AG10803 (cell line): ENCODE measurements around the gene EPS8L2.

Experiments
- DNase-seq: peaks from one replicate; pipeline ENCODE4 v3.0.0; 2010; ENCODE audit warnings: low read depth
- H3K4me3 ChIP-seq: 2 replicates; pipeline ENCODE4 v1.5.1; 2011; ENCODE audit warnings: mild to moderate bottlenecking, low read length, control low read depth
- TF ChIP-seq, protein P1 (sequence below): conservative IDR thresholded peaks from 2 replicates; pipeline ENCODE4 v1.5.1; 2011; ENCODE audit warnings: mild to moderate bottlenecking, low read length, control low read depth, inconsistent platforms

Gene EPS8L2

GRCh38 chr11:722346-722811 lies 16.3 kb downstream of the EPS8L2 start:
- TF ChIP-seq, protein P1, sequence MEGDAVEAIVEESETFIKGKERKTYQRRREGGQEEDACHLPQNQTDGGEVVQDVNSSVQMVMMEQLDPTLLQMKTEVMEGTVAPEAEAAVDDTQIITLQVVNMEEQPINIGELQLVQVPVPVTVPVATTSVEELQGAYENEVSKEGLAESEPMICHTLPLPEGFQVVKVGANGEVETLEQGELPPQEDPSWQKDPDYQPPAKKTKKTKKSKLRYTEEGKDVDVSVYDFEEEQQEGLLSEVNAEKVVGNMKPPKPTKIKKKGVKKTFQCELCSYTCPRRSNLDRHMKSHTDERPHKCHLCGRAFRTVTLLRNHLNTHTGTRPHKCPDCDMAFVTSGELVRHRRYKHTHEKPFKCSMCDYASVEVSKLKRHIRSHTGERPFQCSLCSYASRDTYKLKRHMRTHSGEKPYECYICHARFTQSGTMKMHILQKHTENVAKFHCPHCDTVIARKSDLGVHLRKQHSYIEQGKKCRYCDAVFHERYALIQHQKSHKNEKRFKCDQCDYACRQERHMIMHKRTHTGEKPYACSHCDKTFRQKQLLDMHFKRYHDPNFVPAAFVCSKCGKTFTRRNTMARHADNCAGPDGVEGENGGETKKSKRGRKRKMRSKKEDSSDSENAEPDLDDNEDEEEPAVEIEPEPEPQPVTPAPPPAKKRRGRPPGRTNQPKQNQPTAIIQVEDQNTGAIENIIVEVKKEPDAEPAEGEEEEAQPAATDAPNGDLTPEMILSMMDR, result no peak
- no peak for DNase-seq
- no peak overlapping the region for H3K4me3 ChIP-seq

GRCh38 chr11:723120-723883 lies 17.3 kb downstream of the EPS8L2 start:
- H3K4me3 ChIP-seq, result no peak overlapping the region
- DNase-seq, result peak; percentile 61
- TF ChIP-seq, protein P1, result peak; percentile 63

GRCh38 chr11:724049-724777 lies 18.2 kb downstream of the EPS8L2 start:
- DNase-seq, result no peak
- TF ChIP-seq, protein P1, result no peak
- H3K4me3 ChIP-seq, result no peak overlapping the region

DNA sequence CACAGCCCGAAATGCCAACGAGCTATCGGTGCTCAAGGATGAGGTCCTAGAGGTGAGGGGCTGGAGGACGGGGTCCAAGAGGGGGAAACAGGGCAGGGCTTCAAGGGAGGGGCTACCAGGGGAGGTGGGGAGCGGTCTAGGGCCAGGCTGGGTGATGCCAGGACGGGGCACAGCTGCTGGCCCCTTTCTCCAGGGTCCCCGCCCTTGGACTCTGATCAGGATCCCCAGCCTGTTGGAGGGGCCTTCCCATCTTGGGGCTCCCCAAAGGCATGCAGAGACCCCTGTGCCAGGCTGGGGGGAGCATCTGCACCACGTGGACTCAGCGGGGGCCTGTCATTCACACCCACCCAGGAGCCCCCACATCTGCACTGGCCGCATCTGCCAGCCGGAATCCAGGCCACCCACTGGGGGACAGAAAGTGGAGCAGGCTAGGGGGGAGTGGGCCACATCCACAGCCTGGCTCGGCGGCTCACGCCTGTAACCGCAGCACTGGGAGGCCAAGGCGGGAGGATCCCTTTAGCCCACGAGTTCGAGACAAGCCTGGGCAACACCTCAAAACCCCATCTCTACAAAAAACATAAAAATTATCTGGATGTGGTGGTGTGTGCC lies 18.9 kb downstream of the EPS8L2 start:
- no peak overlapping the region for H3K4me3 ChIP-seq
- TF ChIP-seq, protein P1, result no peak
- DNase-seq, result no peak

DNA sequence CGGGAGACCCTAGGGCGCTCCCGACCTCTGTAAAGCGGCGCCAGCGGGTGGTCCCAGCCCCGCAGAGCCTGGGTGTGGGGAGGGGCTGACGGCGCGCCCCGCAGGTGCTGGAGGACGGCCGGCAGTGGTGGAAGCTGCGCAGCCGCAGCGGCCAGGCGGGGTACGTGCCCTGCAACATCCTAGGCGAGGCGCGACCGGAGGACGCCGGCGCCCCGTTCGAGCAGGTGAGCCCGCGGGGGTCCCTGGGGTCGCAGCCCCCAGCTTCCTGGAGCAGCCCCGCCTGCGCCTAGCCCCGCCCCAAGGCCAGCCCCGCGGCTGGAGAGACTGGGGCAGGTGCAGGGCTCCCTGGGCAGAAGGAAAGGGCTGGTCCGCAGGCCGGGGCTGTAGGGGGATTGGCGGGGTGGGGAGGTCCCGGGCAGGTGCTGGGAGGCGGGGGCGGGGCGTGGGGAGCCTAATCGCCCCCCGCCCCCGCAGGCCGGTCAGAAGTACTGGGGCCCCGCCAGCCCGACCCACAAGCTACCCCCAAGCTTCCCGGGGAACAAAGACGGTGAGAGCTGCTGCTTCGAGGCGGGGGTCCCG lies 19.7 kb downstream of the EPS8L2 start:
- TF ChIP-seq, protein P1, result no peak
- no peak for DNase-seq
- no peak overlapping the region for H3K4me3 ChIP-seq

DNA sequence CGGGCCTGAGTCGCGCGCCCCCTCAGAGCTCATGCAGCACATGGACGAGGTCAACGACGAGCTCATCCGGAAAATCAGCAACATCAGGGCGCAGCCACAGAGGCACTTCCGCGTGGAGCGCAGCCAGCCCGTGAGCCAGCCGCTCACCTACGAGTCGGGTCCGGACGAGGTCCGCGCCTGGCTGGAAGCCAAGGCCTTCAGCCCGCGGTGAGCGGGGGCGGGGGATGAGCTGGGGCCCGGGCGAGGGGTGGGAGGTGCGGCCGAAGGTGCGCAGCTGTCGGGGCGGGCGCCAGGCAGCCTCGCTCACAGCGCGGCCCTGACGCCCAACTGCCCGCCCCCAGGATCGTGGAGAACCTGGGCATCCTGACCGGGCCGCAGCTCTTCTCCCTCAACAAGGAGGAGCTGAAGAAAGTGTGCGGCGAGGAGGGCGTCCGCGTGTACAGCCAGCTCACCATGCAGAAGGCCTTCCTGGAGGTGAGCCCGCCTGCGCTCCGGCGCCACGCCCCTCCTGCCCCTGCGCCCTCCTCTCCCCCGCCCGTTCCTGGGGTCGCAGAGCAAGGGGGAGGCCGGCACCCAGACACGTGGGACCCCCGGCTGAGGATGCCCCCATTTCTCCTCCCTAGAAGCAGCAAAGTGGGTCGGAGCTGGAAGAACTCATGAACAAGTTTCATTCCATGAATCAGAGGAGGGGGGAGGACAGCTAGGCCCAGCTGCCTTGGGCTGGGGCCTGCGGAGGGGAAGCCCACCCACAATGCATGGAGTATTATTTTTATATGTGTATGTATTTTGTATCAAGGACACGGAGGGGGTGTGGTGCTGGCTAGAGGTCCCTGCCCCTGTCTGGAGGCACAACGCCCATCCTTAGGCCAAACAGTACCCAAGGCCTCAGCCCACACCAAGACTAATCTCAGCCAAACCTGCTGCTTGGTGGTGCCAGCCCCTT lies 20.5 kb downstream of the EPS8L2 start:
- TF ChIP-seq, protein P1, result no peak
- DNase-seq, result no peak
- no peak overlapping the region for H3K4me3 ChIP-seq
